Endothelial cell (in vitro differentiated cells): ENCODE results near the gene MRPL22. TPM values are rescaled to one million over a fixed set of nuclear protein-coding genes. Genes with fewer than 3 reads are reported as not detected.

Source experiments
- DNase-seq: peaks from one replicate; pipeline ENCODE4 v3.0.0; 2021; ENCODE audit warnings: low spot score
- H3K27ac Mint-ChIP-seq: one replicate; pipeline ENCODE4 v1.8.0; 2021; ENCODE audit warnings: mixed read lengths, inconsistent platforms; ENCODE audit not compliant: unreplicated experiment
- H3K27me3 Mint-ChIP-seq: one replicate; pipeline ENCODE4 v1.8.0; 2021; ENCODE audit warnings: mild to moderate bottlenecking, moderate library complexity, mixed read lengths, inconsistent platforms; ENCODE audit not compliant: unreplicated experiment
- H3K36me3 Mint-ChIP-seq: one replicate; pipeline ENCODE4 v1.8.0; 2021; ENCODE audit warnings: mild to moderate bottlenecking, low read depth, mixed read lengths, inconsistent platforms; ENCODE audit not compliant: unreplicated experiment
- H3K4me1 Mint-ChIP-seq: one replicate; pipeline ENCODE4 v1.8.0; 2021; ENCODE audit warnings: mild to moderate bottlenecking, mixed read lengths, inconsistent platforms; ENCODE audit not compliant: unreplicated experiment
- H3K4me3 Mint-ChIP-seq: one replicate; pipeline ENCODE4 v1.8.0; 2021; ENCODE audit warnings: mild to moderate bottlenecking, mixed read lengths, inconsistent platforms; ENCODE audit not compliant: unreplicated experiment
- H3K9me3 Mint-ChIP-seq: one replicate; pipeline ENCODE4 v1.8.0; 2021; ENCODE audit warnings: mixed read lengths, inconsistent platforms; ENCODE audit not compliant: unreplicated experiment
- total RNA-seq: library from RNA; stranded (reverse); fragmentation: NEBNext Ultra II Directional; extraction: Animal tissue kit (Norgen Biotek cat#: 25700); gene quantifications from one replicate; pipeline ENCODE4 v1.2.1, GENCODE V29; 2021; ENCODE audit not compliant: unreplicated experiment
- TF ChIP-seq, protein P1 (sequence below): fragments of 200-600 bp; sonication (generic); IDR thresholded peaks from one replicate; pipeline ENCODE4 v1.5.0; 2021; ENCODE audit warnings: antibody characterized with exemption; ENCODE audit not compliant: unreplicated experiment

Gene MRPL22
- total RNA-seq, 1 donor from 2014 or later, result 63.6 TPM

DNA sequence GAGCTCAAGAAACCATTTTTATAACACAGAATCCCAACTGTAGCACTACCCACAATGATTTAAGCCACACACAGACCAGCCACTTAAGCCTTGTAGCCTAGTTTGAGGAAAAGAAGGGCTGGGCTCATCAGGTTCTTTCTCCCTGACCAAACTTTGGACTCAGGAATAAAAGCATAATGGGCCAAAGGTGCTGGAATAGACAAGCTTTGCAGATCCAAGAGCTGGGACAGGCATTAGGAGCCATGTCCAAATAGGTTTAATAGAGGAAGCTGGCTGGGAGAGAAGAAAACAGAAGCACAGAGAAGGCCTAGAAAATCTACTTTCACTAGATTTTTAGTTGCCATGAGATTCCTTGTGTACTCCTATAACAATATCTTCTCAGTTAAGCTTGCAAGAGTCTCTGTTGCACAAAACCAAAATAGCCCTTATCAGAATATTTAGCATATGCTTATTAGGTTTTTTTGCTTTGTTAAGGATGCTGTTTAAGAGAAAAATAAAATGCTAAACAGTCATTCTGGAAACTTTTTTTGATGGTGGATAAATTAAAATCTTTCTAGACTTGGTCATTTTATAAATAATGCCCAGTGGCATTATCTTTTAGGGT is 44.2 kb upstream of the MRPL22 start:
- Mint-ChIP-seq H3K4me1 (peaks cover 16% of the 10 kb centered on the region), H3K9me3 (no peaks in the 10 kb centered on the region), H3K27me3 (no peaks in the 10 kb centered on the region), H3K4me3 (no peak overlapping the region), H3K27ac (no peak overlapping the region), H3K36me3 (peaks cover 28% of the 10 kb centered on the region)
- DNase-seq, result no peak
- TF ChIP-seq, protein P1, sequence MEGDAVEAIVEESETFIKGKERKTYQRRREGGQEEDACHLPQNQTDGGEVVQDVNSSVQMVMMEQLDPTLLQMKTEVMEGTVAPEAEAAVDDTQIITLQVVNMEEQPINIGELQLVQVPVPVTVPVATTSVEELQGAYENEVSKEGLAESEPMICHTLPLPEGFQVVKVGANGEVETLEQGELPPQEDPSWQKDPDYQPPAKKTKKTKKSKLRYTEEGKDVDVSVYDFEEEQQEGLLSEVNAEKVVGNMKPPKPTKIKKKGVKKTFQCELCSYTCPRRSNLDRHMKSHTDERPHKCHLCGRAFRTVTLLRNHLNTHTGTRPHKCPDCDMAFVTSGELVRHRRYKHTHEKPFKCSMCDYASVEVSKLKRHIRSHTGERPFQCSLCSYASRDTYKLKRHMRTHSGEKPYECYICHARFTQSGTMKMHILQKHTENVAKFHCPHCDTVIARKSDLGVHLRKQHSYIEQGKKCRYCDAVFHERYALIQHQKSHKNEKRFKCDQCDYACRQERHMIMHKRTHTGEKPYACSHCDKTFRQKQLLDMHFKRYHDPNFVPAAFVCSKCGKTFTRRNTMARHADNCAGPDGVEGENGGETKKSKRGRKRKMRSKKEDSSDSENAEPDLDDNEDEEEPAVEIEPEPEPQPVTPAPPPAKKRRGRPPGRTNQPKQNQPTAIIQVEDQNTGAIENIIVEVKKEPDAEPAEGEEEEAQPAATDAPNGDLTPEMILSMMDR, result no peak

DNA sequence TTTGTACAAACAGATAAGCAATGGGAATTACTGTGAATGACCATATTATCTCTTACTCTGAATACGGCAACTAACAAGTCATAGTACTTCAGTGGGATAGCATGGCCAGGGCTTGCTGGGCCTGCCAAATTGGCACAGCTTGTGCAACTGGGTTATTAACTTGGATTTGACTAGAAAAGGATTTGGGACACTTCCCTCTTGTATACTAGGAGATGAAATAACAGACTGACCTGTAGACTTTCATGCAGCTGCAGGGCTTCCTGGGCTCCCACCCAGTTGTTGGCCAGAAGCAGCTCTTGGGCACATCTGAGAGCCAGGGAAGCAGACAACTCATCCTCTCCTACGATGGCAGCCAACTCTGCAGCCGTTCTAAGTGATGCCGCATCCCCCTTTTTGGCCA is 42.7 kb upstream of the MRPL22 start:
- Mint-ChIP-seq H3K9me3 (no peaks in the 10 kb centered on the region), H3K4me1 (peaks cover 13% of the 10 kb centered on the region), H3K27me3 (no peaks in the 10 kb centered on the region), H3K4me3 (no peak overlapping the region), H3K27ac (no peak overlapping the region), H3K36me3 (peaks cover 28% of the 10 kb centered on the region)
- DNase-seq, result no peak
- TF ChIP-seq, protein P1, result no peak

DNA sequence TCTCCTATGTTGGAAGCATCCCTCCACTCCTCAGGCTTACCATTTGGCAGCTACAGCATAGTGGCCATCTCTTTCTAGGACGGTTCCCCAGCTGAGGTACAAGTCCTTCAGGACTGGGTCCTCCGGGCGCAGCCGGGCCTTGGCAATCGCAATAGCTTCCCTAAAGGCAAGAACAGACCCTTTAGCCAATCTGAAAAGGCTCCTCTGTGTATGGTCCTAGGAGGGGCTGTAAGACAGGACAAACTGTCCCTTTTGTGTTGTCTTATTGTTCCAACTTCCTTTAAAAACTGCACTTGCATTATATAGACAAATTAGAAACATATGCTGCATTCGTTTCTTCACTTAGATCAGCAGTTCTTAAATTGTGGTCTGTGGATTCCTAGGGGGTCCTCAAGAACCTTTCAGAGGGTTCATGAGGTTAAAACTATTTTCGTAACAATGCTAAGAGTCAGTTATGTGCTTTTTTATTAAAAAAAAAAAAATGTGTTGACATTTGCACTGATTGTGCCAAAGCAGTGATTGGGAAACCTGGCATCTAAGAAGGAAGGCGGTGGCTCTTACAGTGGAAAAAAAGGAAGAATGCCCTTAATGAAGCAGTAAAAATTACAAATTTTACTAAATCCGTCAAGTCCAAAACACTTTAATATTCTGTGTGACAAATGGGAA is 41.6 kb upstream of the MRPL22 start:
- Mint-ChIP-seq H3K9me3 (no peaks in the 10 kb centered on the region), H3K27me3 (no peaks in the 10 kb centered on the region), H3K27ac (no peak overlapping the region), H3K4me3 (no peak overlapping the region), H3K4me1 (peaks cover 13% of the 10 kb centered on the region), H3K36me3 (peaks cover 26% of the 10 kb centered on the region)
- no peak for DNase-seq
- TF ChIP-seq, protein P1, result no peak

DNA sequence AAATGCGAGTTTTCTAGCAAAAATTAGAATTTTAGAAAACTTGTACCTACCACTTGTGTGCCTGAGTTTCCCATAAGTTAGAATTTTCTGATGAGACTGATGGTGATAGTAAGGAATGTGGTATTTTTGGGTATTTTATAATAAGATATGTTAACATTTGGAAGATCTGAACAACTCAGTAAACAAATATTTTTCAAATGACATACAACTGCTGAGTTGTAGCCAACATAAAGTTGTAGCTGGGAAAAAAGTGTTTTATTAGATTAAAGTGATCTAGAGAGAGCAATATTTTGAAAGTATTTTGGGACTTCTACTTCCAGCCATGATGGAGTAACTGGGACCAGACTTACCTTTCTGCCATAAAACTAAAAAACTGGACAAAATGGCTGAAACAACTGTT is 40.8 kb upstream of the MRPL22 start:
- TF ChIP-seq, protein P1, result no peak
- Mint-ChIP-seq H3K27ac (peak overlapping the region; percentile 95), H3K4me3 (no peak overlapping the region), H3K9me3 (no peaks in the 10 kb centered on the region), H3K36me3 (peaks cover 32% of the 10 kb centered on the region), H3K4me1 (peaks cover 13% of the 10 kb centered on the region), H3K27me3 (no peaks in the 10 kb centered on the region)
- DNase-seq, result no peak

DNA sequence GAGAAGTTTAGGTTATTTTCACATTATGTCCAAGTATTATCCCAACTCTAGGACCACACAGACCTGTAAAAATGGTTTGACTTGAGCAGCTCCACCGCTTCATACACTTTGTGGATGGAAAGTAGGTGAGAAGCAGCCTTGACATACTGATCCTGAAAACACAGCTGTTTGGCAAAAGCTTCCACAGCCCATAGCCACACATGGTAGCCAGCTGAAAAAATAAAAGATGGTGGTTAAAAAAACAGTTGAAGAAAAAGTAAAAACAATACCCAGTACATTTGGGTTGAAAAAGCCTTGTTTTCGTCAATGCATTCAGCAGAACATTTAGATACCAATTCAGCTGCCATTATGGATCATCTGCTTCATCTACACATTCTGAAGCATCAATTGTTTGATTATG is 39.6 kb upstream of the MRPL22 start:
- H3K27me3 Mint-ChIP-seq, result no peaks in the 10 kb centered on the region
- peaks cover 25% of the 10 kb centered on the region for H3K36me3 Mint-ChIP-seq
- H3K4me3 Mint-ChIP-seq, result no peak overlapping the region
- no peaks in the 10 kb centered on the region for H3K9me3 Mint-ChIP-seq
- TF ChIP-seq, protein P1, result no peak
- peaks cover 13% of the 10 kb centered on the region for H3K4me1 Mint-ChIP-seq
- no peak for DNase-seq
- no peak overlapping the region for H3K27ac Mint-ChIP-seq
